Peyer's patch (tissue), 4 donors: ENCODE measurements around the gene IPMK. TPM values are rescaled to one million over a fixed set of nuclear protein-coding genes. Genes with fewer than 3 reads are reported as not detected.

Source experiments
- DNase-seq, 3 donors: peaks; one replicate each; pipeline ENCODE4 v3.0.0-alpha.2; 2017 to 2019
- H3K27ac ChIP-seq, 4 donors: fragments of 200-600 bp; sonication (generic); one replicate each; pipeline ENCODE4 v1.5.1; 2016 to 2019
- H3K27me3 ChIP-seq, 2 donors: fragments of 200-600 bp; sonication (generic); one replicate each; pipeline ENCODE4 v1.5.1; 2019
- H3K36me3 ChIP-seq, 3 donors: fragments of 200-600 bp; sonication (generic); one replicate each; pipeline ENCODE4 v1.5.1; 2016 to 2019
- H3K4me1 ChIP-seq, 4 donors: fragments of 200-600 bp; sonication (generic); one replicate each; pipeline ENCODE4 v1.5.1; 2016 to 2019
- H3K4me3 ChIP-seq, 4 donors: fragments of 200-600 bp; sonication (generic); 1 replicate in 3 of 4; 2 replicates in 1 of 4; pipeline ENCODE4 v1.5.1; 2016 to 2019; ENCODE audit warnings: mild to moderate bottlenecking in 1 of 4
- H3K9me3 ChIP-seq, 4 donors: fragments of 200-600 bp; sonication (generic); one replicate each; pipeline ENCODE4 v1.5.1; 2016 to 2019; ENCODE audit warnings: mild to moderate bottlenecking in 1 of 4
- CTCF ChIP-seq, 6 experiments: fragments of 450-650 bp in 4 of 6; fragments of 200-600 bp in 2 of 6; sonication (generic) in 1 of 6; IDR thresholded peaks; one replicate each; pipeline ENCODE4 v1.5.1; 2017 to 2019; ENCODE audit warnings: antibody characterized with exemption in 6 of 6, mild to moderate bottlenecking in 3 of 6, moderate library complexity in 1 of 6
- POLR2A ChIP-seq, 2 donors: fragments of 450-650 bp; IDR thresholded peaks; one replicate each; pipeline ENCODE4 v1.5.1; 2017; ENCODE audit warnings: antibody characterized with exemption in 2 of 2, mild to moderate bottlenecking in 2 of 2, moderate library complexity in 2 of 2
- total RNA-seq, 4 donors: library from RNA; depleted of rRNA; stranded (reverse); fragments of >200 nt; gene quantifications; one replicate each; pipeline ENCODE4 v1.1.0, GENCODE V29; 2016

The IPMK gene
- total RNA-seq, 4 donors from 2014 or later, result 10.7 to 40.3 (median 19.0) TPM

- H3K9me3 ChIP-seq, result no peaks in the 10 kb centered on the region
- peaks cover 0 to 16% (median 4%) of the 10 kb centered on the region in 4 donors for H3K4me1 ChIP-seq
- DNase-seq, result no peak
- no peaks in the 10 kb centered on the region for H3K36me3 ChIP-seq
- peak overlapping the region; percentile 97 to 98 (median 98) for H3K27ac ChIP-seq
- H3K27me3 ChIP-seq, result no peaks in the 10 kb centered on the region
- peak overlapping the region; percentile 73 to 90 (median 84) for H3K4me3 ChIP-seq
- no peak for TF ChIP-seq POLR2A (IDR thresholded peaks at IDR 0.05)
- TF ChIP-seq CTCF (IDR thresholded peaks at IDR 0.05), result no peak
These were observed 806 bp upstream of the IPMK start for GRCh38 chr10:58268454-58268945.

- H3K36me3 ChIP-seq, result no peaks in the 10 kb centered on the region
- peaks cover 0 to 16% (median 4%) of the 10 kb centered on the region in 4 donors for H3K4me1 ChIP-seq
- peak; percentile 72 to 79 (median 76) for DNase-seq
- H3K9me3 ChIP-seq, result no peaks in the 10 kb centered on the region
- TF ChIP-seq POLR2A (IDR thresholded peaks at IDR 0.05) (peak in 1 of 2 donors; percentile 28), CTCF (IDR thresholded peaks at IDR 0.05) (no peak)
- H3K4me3 ChIP-seq, result peak overlapping the region; percentile 73 to 90 (median 84)
- peak overlapping the region; percentile 97 to 98 (median 98) for H3K27ac ChIP-seq
- no peaks in the 10 kb centered on the region for H3K27me3 ChIP-seq
These were observed 625 bp downstream of the IPMK start for GRCh38 chr10:58266826-58267712.

- H3K4me1 ChIP-seq, result peaks cover 0 to 16% (median 4%) of the 10 kb centered on the region in 4 donors
- H3K36me3 ChIP-seq, result no peaks in the 10 kb centered on the region
- peak in 1 of 3 donors; percentile 55 for DNase-seq
- H3K4me3 ChIP-seq, result peak overlapping the region; percentile 73 to 90 (median 84)
- no peak for TF ChIP-seq CTCF (IDR thresholded peaks at IDR 0.05)
- no peak for TF ChIP-seq POLR2A (IDR thresholded peaks at IDR 0.05)
- H3K27ac ChIP-seq, result peak overlapping the region; percentile 97 to 98 (median 98)
- no peaks in the 10 kb centered on the region for H3K9me3 ChIP-seq
- no peaks in the 10 kb centered on the region for H3K27me3 ChIP-seq
These were observed 1.5 kb downstream of the IPMK start for GRCh38 chr10:58266003-58266825.

GRCh38 chr10:58265249-58265648 lies 2.4 kb downstream of the IPMK start:
- no peak for DNase-seq
- no peaks in the 10 kb centered on the region for H3K9me3 ChIP-seq
- TF ChIP-seq CTCF (IDR thresholded peaks at IDR 0.05) (no peak), POLR2A (IDR thresholded peaks at IDR 0.05) (no peak)
- H3K4me3 ChIP-seq, result peak overlapping the region in 2 of 4 donors; percentile 73 to 90
- H3K27me3 ChIP-seq, result no peaks in the 10 kb centered on the region
- peaks cover 0 to 16% (median 4%) of the 10 kb centered on the region in 4 donors for H3K4me1 ChIP-seq
- no peaks in the 10 kb centered on the region for H3K36me3 ChIP-seq
- peak overlapping the region in 3 of 4 donors; percentile 97 to 98 (median 98) for H3K27ac ChIP-seq

GRCh38 chr10:58264780-58265179 lies 2.9 kb downstream of the IPMK start:
- Histone ChIP-seq H3K27me3 (no peaks in the 10 kb centered on the region), H3K4me3 (peak overlapping the region in 1 of 4 donors; percentile 90), H3K27ac (peak overlapping the region in 2 of 4 donors; percentile 98), H3K36me3 (no peaks in the 10 kb centered on the region), H3K9me3 (no peaks in the 10 kb centered on the region), H3K4me1 (peaks cover 0 to 16% (median 4%) of the 10 kb centered on the region in 4 donors)
- DNase-seq, result no peak
- no peak for TF ChIP-seq CTCF (IDR thresholded peaks at IDR 0.05)
- no peak for TF ChIP-seq POLR2A (IDR thresholded peaks at IDR 0.05)
